ENCODE measurements around the gene TANK. TPM values are rescaled to one million over a fixed set of nuclear protein-coding genes. Genes with fewer than 3 reads are reported as not detected.
A peak's percentile ranks its signal among the peaks of the same experiment; 100 is the strongest.

TANK gene
- total and polyA plus RNA-seq, 4 donors = 36.9 to 76.3 (median 46.9) TPM

DNA sequence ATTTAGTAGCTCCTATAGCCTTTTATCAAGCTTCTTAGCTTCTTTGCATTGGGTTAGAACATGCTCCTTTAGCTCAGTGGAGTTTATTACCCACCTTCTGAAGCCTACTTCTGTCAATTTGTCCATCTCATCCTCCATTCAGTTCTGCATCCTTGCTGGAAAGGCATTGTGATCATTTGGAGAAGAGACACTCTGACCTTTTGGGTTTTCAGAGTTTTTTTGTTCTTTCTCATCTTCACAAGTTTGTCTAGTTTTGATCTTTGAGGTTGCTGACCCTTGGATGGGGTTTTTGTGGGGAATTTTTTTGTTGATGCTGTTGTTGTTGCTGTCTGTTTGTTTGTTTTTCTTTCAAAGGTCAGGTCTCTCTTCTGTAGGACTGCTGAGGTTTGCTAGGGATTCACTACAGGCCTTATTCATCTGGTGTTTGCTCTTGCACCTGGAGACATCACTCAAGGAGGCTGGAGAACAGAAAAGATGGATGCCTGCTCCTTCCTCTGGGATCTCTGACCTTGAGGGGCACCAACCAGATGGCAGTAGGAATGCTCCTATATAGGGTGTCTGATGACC, 13.9 kb upstream of the TANK start:
- no peaks in the 10 kb centered on the region for H3K27me3 ChIP-seq (ENCODE audit: control insufficient read depth, insufficient read depth, low read length)
- no peaks in the 10 kb centered on the region for H3K4me1 ChIP-seq (ENCODE audit: control insufficient read depth, insufficient read depth, low read length)
- peaks cover 14% of the 10 kb centered on the region for H3K9me3 ChIP-seq (ENCODE audit: control insufficient read depth, insufficient read depth, low read length)
- DNase-seq (ENCODE audit: low read depth in 4 of 6, low spot score in 6 of 6) = no peak
- no peak overlapping the region for H3K4me3 ChIP-seq (ENCODE audit: low read depth, low read length)
- H3K27ac ChIP-seq (ENCODE audit: low read depth, low read length) = no peak overlapping the region
- no peaks in the 10 kb centered on the region for H3K36me3 ChIP-seq (ENCODE audit: control insufficient read depth, insufficient read depth, low read length)

DNA sequence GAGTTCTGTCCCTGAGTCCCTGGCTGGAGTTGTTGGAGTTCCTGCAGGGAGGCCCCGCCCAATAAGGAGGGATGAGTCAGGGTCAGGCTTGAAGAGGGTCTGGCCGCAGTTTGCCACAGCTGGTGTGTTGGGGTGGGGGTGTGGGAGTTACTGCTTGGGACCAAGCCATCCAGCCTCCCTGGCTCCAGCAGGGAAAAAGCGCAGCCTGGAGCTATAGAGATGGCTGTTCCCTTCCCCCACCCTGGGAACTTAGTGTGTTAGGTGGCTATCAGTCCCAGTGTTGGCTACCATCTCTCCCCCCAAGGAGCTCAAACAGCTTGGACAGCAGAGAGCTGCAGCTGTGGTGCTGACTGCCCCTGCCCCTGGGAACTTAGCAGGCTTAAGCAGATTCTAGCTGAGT, 13.2 kb upstream of the TANK start:
- Histone ChIP-seq H3K9me3 (ENCODE audit: control insufficient read depth, insufficient read depth, low read length) (peaks cover 14% of the 10 kb centered on the region), H3K4me3 (ENCODE audit: low read depth, low read length) (no peak overlapping the region), H3K27ac (ENCODE audit: low read depth, low read length) (no peak overlapping the region), H3K27me3 (ENCODE audit: control insufficient read depth, insufficient read depth, low read length) (no peaks in the 10 kb centered on the region), H3K4me1 (ENCODE audit: control insufficient read depth, insufficient read depth, low read length) (no peaks in the 10 kb centered on the region), H3K36me3 (ENCODE audit: control insufficient read depth, insufficient read depth, low read length) (no peaks in the 10 kb centered on the region)
- 95% methylated on average over 2 of the region's 3 CpGs for WGBS (ENCODE audit: insufficient coverage)
- no peak for DNase-seq (ENCODE audit: low read depth in 4 of 6, low spot score in 6 of 6)

DNA sequence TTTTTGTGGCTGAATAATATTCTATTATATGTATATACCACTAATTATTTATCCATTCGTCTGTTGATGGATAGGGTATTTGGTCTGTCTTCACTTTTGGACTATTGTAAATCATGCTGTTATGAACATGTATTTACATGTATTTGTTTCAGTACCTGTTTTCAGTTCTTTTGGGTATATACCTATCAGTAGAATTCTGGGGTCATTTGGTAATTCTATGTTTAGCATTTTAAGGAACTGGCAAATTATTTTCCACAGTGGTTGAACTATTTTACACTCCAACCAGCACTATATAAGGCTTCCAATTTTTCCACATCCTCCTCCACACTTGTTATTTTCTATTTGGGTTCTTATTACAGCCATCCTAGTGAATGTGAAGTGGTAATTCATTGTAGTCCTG, 12.4 kb upstream of the TANK start:
- Histone ChIP-seq H3K36me3 (ENCODE audit: control insufficient read depth, insufficient read depth, low read length) (no peaks in the 10 kb centered on the region), H3K4me3 (ENCODE audit: low read depth, low read length) (no peak overlapping the region), H3K27me3 (ENCODE audit: control insufficient read depth, insufficient read depth, low read length) (no peaks in the 10 kb centered on the region), H3K9me3 (ENCODE audit: control insufficient read depth, insufficient read depth, low read length) (peaks cover 14% of the 10 kb centered on the region), H3K27ac (ENCODE audit: low read depth, low read length) (no peak overlapping the region), H3K4me1 (ENCODE audit: control insufficient read depth, insufficient read depth, low read length) (no peaks in the 10 kb centered on the region)
- DNase-seq (ENCODE audit: low read depth in 4 of 6, low spot score in 6 of 6) = no peak
- no CpG with 5 or more reads among the region's 1 CpG for WGBS (ENCODE audit: insufficient coverage)

DNA sequence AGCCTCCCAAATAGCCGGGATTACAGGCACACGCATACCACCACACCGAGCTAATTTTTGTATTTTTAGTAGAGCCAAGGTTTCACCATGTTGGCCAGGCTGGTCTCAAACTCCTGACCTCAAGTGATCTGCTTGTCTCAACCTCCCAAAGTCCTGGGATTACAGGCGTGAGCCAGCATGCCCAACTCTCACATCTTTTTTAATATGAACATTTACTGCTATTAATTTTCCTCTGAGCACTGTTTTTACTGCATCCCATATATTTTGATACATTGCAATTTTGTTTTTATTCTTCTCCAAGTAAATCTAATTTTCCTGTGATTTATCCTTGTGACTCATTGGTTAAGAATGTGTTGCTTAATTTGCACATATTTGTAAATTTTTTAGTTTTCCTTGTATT, 9.5 kb upstream of the TANK start:
- Histone ChIP-seq H3K27me3 (ENCODE audit: control insufficient read depth, insufficient read depth, low read length) (no peaks in the 10 kb centered on the region), H3K4me3 (ENCODE audit: low read depth, low read length) (no peak overlapping the region), H3K27ac (ENCODE audit: low read depth, low read length) (no peak overlapping the region), H3K4me1 (ENCODE audit: control insufficient read depth, insufficient read depth, low read length) (no peaks in the 10 kb centered on the region), H3K9me3 (ENCODE audit: control insufficient read depth, insufficient read depth, low read length) (peaks cover 14% of the 10 kb centered on the region), H3K36me3 (ENCODE audit: control insufficient read depth, insufficient read depth, low read length) (no peaks in the 10 kb centered on the region)
- DNase-seq (ENCODE audit: low read depth in 4 of 6, low spot score in 6 of 6) = no peak
- 100% methylated on average over 2 of the region's 4 CpGs for WGBS (ENCODE audit: insufficient coverage)

DNA sequence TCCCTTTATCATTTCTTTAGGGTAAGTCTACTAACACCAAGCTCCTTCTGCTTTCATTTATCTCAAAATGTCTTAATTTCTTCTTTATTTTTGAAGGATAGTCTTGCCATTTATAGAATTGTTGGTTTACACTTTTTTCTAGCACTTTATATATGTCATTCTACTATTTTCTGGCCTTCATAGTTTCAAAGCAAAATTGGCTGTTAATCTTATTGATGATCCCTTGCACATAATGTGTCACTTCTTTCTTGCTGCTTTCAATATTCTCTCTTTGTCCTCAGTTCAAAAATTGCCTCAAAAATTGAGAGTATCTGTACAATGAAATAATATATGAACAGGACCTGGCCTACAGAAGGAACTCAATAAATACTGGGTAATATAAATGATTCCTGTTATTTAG, 7.9 kb upstream of the TANK start:
- no peak overlapping the region for H3K4me3 ChIP-seq (ENCODE audit: low read depth, low read length)
- no peaks in the 10 kb centered on the region for H3K27me3 ChIP-seq (ENCODE audit: control insufficient read depth, insufficient read depth, low read length)
- H3K27ac ChIP-seq (ENCODE audit: low read depth, low read length) = no peak overlapping the region
- H3K36me3 ChIP-seq (ENCODE audit: control insufficient read depth, insufficient read depth, low read length) = no peaks in the 10 kb centered on the region
- H3K9me3 ChIP-seq (ENCODE audit: control insufficient read depth, insufficient read depth, low read length) = peaks cover 14% of the 10 kb centered on the region
- DNase-seq (ENCODE audit: low read depth in 4 of 6, low spot score in 6 of 6) = no peak
- no peaks in the 10 kb centered on the region for H3K4me1 ChIP-seq (ENCODE audit: control insufficient read depth, insufficient read depth, low read length)

DNA sequence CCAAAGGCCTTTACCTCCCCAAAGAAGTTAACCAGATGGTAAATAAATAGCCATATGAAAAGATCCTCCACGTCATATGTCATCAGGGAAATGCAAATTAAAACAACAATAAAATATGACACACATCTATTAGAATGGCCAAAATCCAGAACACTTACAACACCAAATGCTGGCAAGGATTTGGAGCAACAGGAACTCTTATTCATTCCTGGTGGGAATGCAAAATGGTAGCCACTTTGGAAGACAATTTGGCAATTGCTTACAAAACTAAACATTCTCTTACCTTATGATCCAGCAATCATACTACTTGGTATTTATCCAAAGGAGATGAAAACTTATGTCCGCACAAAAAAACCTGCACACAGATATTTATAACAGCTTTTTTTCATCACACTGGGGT, 1.3 kb upstream of the TANK start:
- H3K4me3 ChIP-seq (ENCODE audit: low read depth, low read length) = no peak overlapping the region
- WGBS (ENCODE audit: insufficient coverage) = no CpG with 5 or more reads among the region's 2 CpGs
- no peaks in the 10 kb centered on the region for H3K27me3 ChIP-seq (ENCODE audit: control insufficient read depth, insufficient read depth, low read length)
- no peaks in the 10 kb centered on the region for H3K9me3 ChIP-seq (ENCODE audit: control insufficient read depth, insufficient read depth, low read length)
- DNase-seq (ENCODE audit: low read depth in 4 of 6, low spot score in 6 of 6) = no peak
- no peaks in the 10 kb centered on the region for H3K36me3 ChIP-seq (ENCODE audit: control insufficient read depth, insufficient read depth, low read length)
- no peaks in the 10 kb centered on the region for H3K4me1 ChIP-seq (ENCODE audit: control insufficient read depth, insufficient read depth, low read length)
- no peak overlapping the region for H3K27ac ChIP-seq (ENCODE audit: low read depth, low read length)

DNA sequence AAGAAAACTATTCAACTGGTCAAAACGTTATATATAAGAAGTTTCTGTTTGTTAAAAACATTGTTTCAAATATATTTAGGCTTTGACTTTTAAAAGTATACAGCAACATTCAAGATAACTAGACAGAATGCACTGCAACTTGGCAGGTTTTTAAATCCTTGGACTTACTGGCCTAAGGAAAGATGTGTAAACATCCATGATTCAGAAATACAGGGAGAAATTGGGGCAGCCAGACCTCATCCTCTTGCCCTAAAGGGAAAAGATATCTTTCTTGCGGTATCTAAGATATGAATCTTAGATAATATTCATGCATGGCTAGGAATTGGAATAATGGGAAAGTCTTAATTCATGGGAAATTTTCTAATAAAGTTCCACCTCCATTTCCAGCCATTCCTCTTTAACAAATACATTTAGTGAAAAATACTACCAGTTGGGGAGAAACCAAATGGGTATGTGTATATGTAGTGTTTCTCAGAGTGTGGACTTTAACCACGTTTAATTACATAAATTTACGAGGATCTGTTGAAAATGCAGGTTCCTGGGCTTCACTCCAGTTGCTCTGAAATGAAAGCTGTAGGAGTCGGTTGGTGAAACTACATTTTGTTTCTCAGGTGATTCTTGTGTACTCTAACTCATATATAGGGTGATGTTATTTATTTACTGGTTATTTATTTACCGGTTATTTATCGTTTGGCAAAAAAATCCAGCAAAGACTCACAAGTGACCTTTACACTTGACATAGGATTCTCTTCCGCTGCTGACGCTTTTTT, 587 bp upstream of the TANK start:
- Histone ChIP-seq H3K4me1 (ENCODE audit: control insufficient read depth, insufficient read depth, low read length) (no peaks in the 10 kb centered on the region), H3K4me3 (ENCODE audit: low read depth, low read length) (peak overlapping the region; percentile 76), H3K27me3 (ENCODE audit: control insufficient read depth, insufficient read depth, low read length) (no peaks in the 10 kb centered on the region), H3K36me3 (ENCODE audit: control insufficient read depth, insufficient read depth, low read length) (no peaks in the 10 kb centered on the region), H3K9me3 (ENCODE audit: control insufficient read depth, insufficient read depth, low read length) (no peaks in the 10 kb centered on the region), H3K27ac (ENCODE audit: low read depth, low read length) (peak overlapping the region; percentile 68)
- DNase-seq (ENCODE audit: low read depth in 4 of 6, low spot score in 6 of 6) = no peak
- WGBS (ENCODE audit: insufficient coverage) = no CpG with 5 or more reads among the region's 9 CpGs

DNA sequence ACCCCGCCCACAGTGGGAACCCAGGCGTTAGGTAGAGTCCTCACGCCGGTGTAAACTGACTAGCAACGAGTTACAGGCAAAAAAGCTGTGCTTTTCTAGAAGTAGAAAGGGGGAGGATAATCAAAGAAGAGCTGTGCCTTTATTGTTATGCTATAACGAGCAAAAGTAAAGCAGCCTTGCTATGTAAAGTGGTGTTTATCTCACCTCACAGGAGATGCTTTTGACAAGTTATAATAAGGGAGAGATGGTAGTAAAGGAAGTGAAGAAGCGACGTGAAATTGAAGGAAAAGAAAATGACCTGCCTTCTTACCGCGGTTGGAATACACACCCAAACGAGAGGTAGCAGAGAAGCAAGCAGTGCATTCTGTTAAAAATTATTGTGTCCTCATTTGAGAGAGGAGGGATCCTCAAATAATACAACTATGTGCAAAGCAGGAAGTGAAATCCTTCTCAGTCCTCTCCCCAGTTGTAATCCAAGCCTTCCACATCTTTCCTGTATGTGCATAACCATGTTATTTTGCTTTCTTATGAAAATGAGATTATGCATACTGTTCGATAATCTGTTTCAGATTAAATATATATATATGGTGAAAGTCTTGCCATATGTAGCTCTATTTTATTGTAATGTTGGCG, 962 bp downstream of the TANK start:
- peak in 4 of 6 donors; percentile 9 to 61 (median 15) for DNase-seq (ENCODE audit: low read depth in 4 of 6, low spot score in 6 of 6)
- Histone ChIP-seq H3K36me3 (ENCODE audit: control insufficient read depth, insufficient read depth, low read length) (no peaks in the 10 kb centered on the region), H3K27ac (ENCODE audit: low read depth, low read length) (peak overlapping the region; percentile 89), H3K4me3 (ENCODE audit: low read depth, low read length) (peak overlapping the region; percentile 76), H3K9me3 (ENCODE audit: control insufficient read depth, insufficient read depth, low read length) (no peaks in the 10 kb centered on the region), H3K4me1 (ENCODE audit: control insufficient read depth, insufficient read depth, low read length) (no peaks in the 10 kb centered on the region), H3K27me3 (ENCODE audit: control insufficient read depth, insufficient read depth, low read length) (no peaks in the 10 kb centered on the region)
- whole genome bisulfite sequencing (ENCODE audit: insufficient coverage) = 3% methylated on average over 10 of the region's 13 CpGs

DNA sequence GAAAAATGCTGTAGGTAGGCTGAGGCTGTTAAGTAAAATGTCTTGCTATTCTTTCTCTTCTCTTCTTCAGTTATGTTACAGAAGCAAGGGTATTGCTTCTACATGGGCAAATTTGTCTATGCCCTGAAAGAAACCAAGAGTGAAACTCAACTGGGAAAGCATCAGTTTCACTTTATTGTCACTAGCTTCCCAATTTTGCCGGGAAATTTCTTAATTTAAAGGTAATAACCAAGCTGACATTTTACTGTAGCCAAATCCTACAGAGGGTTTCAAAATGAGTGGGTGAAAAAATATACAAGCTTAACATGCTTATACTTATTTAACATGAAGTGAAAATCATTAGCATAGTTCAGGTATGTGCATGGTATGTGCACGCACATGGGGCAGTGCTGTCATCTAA, 3.2 kb downstream of the TANK start:
- H3K4me3 ChIP-seq (ENCODE audit: low read depth, low read length) = no peak overlapping the region
- no peaks in the 10 kb centered on the region for H3K4me1 ChIP-seq (ENCODE audit: control insufficient read depth, insufficient read depth, low read length)
- H3K27ac ChIP-seq (ENCODE audit: low read depth, low read length) = no peak overlapping the region
- no peaks in the 10 kb centered on the region for H3K27me3 ChIP-seq (ENCODE audit: control insufficient read depth, insufficient read depth, low read length)
- no CpG with 5 or more reads among the region's 2 CpGs for WGBS (ENCODE audit: insufficient coverage)
- no peak for DNase-seq (ENCODE audit: low read depth in 4 of 6, low spot score in 6 of 6)
- peaks cover 2% of the 10 kb centered on the region for H3K36me3 ChIP-seq (ENCODE audit: control insufficient read depth, insufficient read depth, low read length)
- H3K9me3 ChIP-seq (ENCODE audit: control insufficient read depth, insufficient read depth, low read length) = no peaks in the 10 kb centered on the region

DNA sequence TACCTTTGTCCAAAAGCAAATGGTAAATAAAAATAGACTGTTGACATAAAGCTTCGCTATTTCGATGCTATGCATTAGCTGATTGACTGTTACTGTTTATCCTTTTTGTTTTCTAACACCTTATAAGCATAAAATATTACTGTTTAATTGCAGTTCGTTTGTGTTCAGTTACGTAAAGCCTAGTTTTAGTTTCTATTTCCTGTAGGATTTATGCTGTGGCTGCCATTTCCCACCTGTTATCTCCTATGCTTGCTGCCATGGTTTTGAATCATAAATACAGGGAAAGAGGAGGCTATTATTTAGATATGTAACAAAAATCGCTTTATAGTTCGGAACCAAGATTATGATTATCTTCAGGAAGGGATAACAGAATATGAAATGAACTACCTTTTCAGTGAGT, 3.9 kb downstream of the TANK start:
- Histone ChIP-seq H3K36me3 (ENCODE audit: control insufficient read depth, insufficient read depth, low read length) (peaks cover 2% of the 10 kb centered on the region), H3K4me3 (ENCODE audit: low read depth, low read length) (no peak overlapping the region), H3K27ac (ENCODE audit: low read depth, low read length) (no peak overlapping the region), H3K27me3 (ENCODE audit: control insufficient read depth, insufficient read depth, low read length) (no peaks in the 10 kb centered on the region), H3K9me3 (ENCODE audit: control insufficient read depth, insufficient read depth, low read length) (no peaks in the 10 kb centered on the region), H3K4me1 (ENCODE audit: control insufficient read depth, insufficient read depth, low read length) (no peaks in the 10 kb centered on the region)
- DNase-seq (ENCODE audit: low read depth in 4 of 6, low spot score in 6 of 6) = no peak
- WGBS (ENCODE audit: insufficient coverage) = no CpG with 5 or more reads among the region's 6 CpGs

All from spinal cord (tissue), 10 donors.